CD4-positive, alpha-beta T cell (primary cell): ENCODE measurements around the gene TOLLIP. TPM values are rescaled to one million over a fixed set of nuclear protein-coding genes. Genes with fewer than 3 reads are reported as not detected.

Experiments used
- ATAC-seq: fragments of 200-7000 bp; cut with Tn5 transposase; one replicate; pipeline ENCODE4 v1.10.0; 2022; ENCODE audit warnings: mild to moderate bottlenecking; ENCODE audit not compliant: poor library complexity
- CTCF ChIA-PET: fragments of 350-600 bp; sonication (Branson Sonifier 250); formaldehyde crosslinking; loops from one replicate; lab custom pipeline; 2021; ENCODE audit warnings: antibody characterized with exemption, inconsistent platforms; lab: Charles Lee
- POLR2A ChIA-PET: fragments of 350-600 bp; sonication (Branson Sonifier 250); formaldehyde crosslinking; loops from one replicate; lab custom pipeline; 2021; ENCODE audit warnings: antibody characterized with exemption, inconsistent platforms; lab: Charles Lee
- DNase-seq, 14 experiments: peaks; one replicate each; pipeline ENCODE4 v3.0.0-alpha.2; 2013 to 2020; ENCODE audit warnings: mixed read lengths in 2 of 14
- H3K27ac ChIP-seq, 2 donors: one replicate each; pipeline versions ENCODE4 v1.5.1 to v1.7.0; 2013; ENCODE audit warnings: low read length in 2 of 2, low read depth in 1 of 2, mild to moderate bottlenecking in 1 of 2
- H3K27me3 ChIP-seq, 2 experiments: 1 replicate in 1 of 2; 2 replicates in 1 of 2; pipeline versions ENCODE4 v1.6.1 to v1.7.0; 2013; ENCODE audit warnings: low read length in 2 of 2, control low read depth in 1 of 2, mild to moderate bottlenecking in 1 of 2, moderate library complexity in 1 of 2; ENCODE audit not compliant: insufficient read depth in 2 of 2, control insufficient read depth in 1 of 2
- H3K36me3 ChIP-seq: one replicate; pipeline ENCODE4 v1.6.1; 2013; ENCODE audit warnings: low read length, control low read depth; ENCODE audit not compliant: insufficient read depth
- H3K4me1 ChIP-seq: one replicate; pipeline ENCODE4 v1.6.1; 2013; ENCODE audit warnings: low read length, control low read depth; ENCODE audit not compliant: insufficient read depth
- H3K4me3 ChIP-seq: one replicate; pipeline ENCODE4 v1.5.1; 2013; ENCODE audit warnings: mild to moderate bottlenecking, low read length, moderate library complexity
- H3K9me3 ChIP-seq, 2 experiments: 1 replicate in 1 of 2; 2 replicates in 1 of 2; pipeline versions ENCODE4 v1.6.1 to v1.7.0; 2013; ENCODE audit warnings: low read length in 2 of 2, mild to moderate bottlenecking in 2 of 2, control low read depth in 1 of 2, moderate library complexity in 1 of 2; ENCODE audit not compliant: control insufficient read depth in 1 of 2, insufficient read depth in 1 of 2
- H3K27ac Mint-ChIP-seq: one replicate; pipeline ENCODE4 v1.8.0; 2020; ENCODE audit warnings: mixed read lengths
- H3K27me3 Mint-ChIP-seq: one replicate; pipeline ENCODE4 v1.8.0; 2021; ENCODE audit warnings: mixed read lengths
- H3K36me3 Mint-ChIP-seq: one replicate; pipeline ENCODE4 v1.8.0; 2021; ENCODE audit warnings: low read depth, mixed read lengths
- H3K4me1 Mint-ChIP-seq: one replicate; pipeline ENCODE4 v1.8.0; 2021; ENCODE audit warnings: low read depth, mixed read lengths
- H3K4me3 Mint-ChIP-seq: one replicate; pipeline ENCODE4 v1.8.0; 2020; ENCODE audit warnings: mild to moderate bottlenecking, mixed read lengths
- H3K9me3 Mint-ChIP-seq: one replicate; pipeline ENCODE4 v1.8.0; 2020; ENCODE audit warnings: mixed read lengths
- CTCF ChIP-seq: fragments of 200-600 bp; IDR thresholded peaks from one replicate; pipeline ENCODE4 v1.8.0; 2022; ENCODE audit warnings: antibody characterized with exemption, mild to moderate bottlenecking
- intact Hi-C, 2 experiments: fragments of 100-400 bp; cut with DNase I in 1 of 2; cut with micrococcal nuclease in 1 of 2; formaldehyde crosslinking; loops; one replicate each; pipeline versions ENCODE4 v1.15.1 to v1.9.0; 2023 to 2025; cut with DNase I, micrococcal nuclease
- total RNA-seq, 174 experiments: library from RNA in 2 of 174; stranded (reverse) in 2 of 174; gene quantifications; one replicate each; pipeline ENCODE4 v1.2.3 and lab custom pipeline; 2021 to 2026

TOLLIP gene
- total RNA-seq, 2 experiments from 2014 or later: 38.9 to 41.0 TPM

GRCh38 chr11:1235306-1235900 lies 74.0 kb downstream of the TOLLIP start:
- Histone ChIP-seq H3K9me3 (peaks cover 0 to 13% of the 10 kb centered on the region in 2 experiments), H3K36me3 (no peaks in the 10 kb centered on the region), H3K27me3 (no peaks in the 10 kb centered on the region), H3K4me1 (no peaks in the 10 kb centered on the region), H3K4me3 (no peak overlapping the region), H3K27ac (no peak overlapping the region)
- Mint-ChIP-seq H3K4me1 (no peaks in the 10 kb centered on the region), H3K27me3 (no peaks in the 10 kb centered on the region), H3K36me3 (no peaks in the 10 kb centered on the region), H3K4me3 (no peak overlapping the region), H3K27ac (no peak overlapping the region), H3K9me3 (no peaks in the 10 kb centered on the region)
- ATAC-seq (no peak), DNase-seq (peak in 1 of 14 experiments; percentile 2)
- intact Hi-C loops: no loop called here
- ChIA-PET POLR2A (no interaction called here), CTCF (no interaction called here)
- TF ChIP-seq CTCF: no peak

DNA sequence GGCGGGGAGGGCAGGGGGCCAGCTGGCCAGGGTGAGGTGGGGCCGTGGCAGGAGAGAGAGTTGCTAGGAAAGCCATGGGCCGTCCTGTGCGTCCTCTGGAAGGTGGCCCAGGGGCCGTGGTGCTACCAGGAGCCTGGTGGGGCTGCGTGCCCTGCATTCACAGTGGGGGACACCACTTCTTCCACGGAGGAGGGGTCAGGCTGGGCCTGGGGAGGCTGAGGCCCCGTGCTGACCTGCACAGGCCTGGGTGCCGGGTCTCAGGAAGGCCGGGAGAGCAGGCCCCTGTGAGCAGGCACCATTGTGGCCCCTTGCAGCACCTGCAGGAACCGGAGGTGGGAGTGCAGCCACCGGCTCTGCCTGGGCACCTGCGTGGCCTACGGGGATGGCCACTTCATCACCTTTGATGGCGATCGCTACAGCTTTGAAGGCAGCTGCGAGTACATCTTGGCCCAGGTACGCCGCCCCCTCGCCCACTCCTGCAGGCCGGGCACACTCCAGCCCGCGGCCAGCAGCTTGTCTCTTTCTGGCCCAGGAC lies 74.6 kb downstream of the TOLLIP start:
- Mint-ChIP-seq H3K4me3 (no peak overlapping the region), H3K36me3 (no peaks in the 10 kb centered on the region), H3K4me1 (no peaks in the 10 kb centered on the region), H3K27ac (no peak overlapping the region), H3K27me3 (no peaks in the 10 kb centered on the region), H3K9me3 (no peaks in the 10 kb centered on the region)
- Histone ChIP-seq H3K4me1 (no peaks in the 10 kb centered on the region), H3K27ac (no peak overlapping the region), H3K4me3 (no peak overlapping the region), H3K27me3 (no peaks in the 10 kb centered on the region), H3K36me3 (no peaks in the 10 kb centered on the region), H3K9me3 (peaks cover 0 to 12% of the 10 kb centered on the region in 2 experiments)
- ChIA-PET CTCF (no interaction called here), POLR2A (no interaction called here)
- no peak for TF ChIP-seq CTCF
- peak in 1 of 14 experiments; percentile 4 for DNase-seq
- intact Hi-C loops: no loop called here
- no peak for ATAC-seq

- Histone ChIP-seq H3K4me3 (no peak overlapping the region), H3K4me1 (no peaks in the 10 kb centered on the region), H3K9me3 (peaks cover 0 to 6% of the 10 kb centered on the region in 2 experiments), H3K27ac (no peak overlapping the region), H3K36me3 (no peaks in the 10 kb centered on the region), H3K27me3 (no peaks in the 10 kb centered on the region)
- intact Hi-C loops: no loop called here
- no peak for TF ChIP-seq CTCF
- Mint-ChIP-seq H3K4me3 (no peak overlapping the region), H3K4me1 (no peaks in the 10 kb centered on the region), H3K27ac (no peak overlapping the region), H3K36me3 (no peaks in the 10 kb centered on the region), H3K27me3 (no peaks in the 10 kb centered on the region), H3K9me3 (no peaks in the 10 kb centered on the region)
- no peak for ATAC-seq
- peak in 1 of 14 experiments; percentile 4 for DNase-seq
- POLR2A ChIA-PET: no interaction called here
- CTCF ChIA-PET: no interaction called here
Measured at GRCh38 chr11:1234054-1234720, 75.2 kb downstream of the TOLLIP start.
